Measurements from ENCODE around the gene CRISPLD2. TPM values are rescaled to one million over a fixed set of nuclear protein-coding genes. Genes with fewer than 3 reads are reported as not detected.
"Not testable (repeated sequence)": the region's sequence is repeated elsewhere in the genome, so short reads cannot be mapped to it uniquely, and the experiment has no call there.

The CRISPLD2 gene
- total RNA-seq, 3 donors from 2014 or later = 94.7 to 386 (median 216) TPM

DNA sequence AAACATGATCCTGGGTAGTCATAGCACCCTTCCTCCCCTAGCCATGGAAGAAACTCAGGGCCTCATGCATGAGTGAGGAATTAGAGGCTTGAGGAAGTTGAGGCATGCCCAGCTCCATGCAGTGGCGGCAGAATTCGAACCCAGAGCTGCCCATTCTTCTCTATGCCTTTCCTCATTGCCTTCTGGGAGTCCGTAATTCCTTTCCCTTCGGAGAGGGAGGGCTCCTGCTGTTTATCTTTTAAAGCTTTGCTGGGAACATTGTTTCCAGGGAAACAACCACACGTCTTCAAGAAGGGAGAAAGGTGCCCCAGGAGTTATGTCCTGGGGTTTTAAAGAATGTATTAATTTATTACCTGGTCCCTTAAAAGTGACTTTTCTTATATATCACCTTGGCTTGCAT lies 8.5 kb downstream of the CRISPLD2 start:
- TF ChIP-seq, protein P1, sequence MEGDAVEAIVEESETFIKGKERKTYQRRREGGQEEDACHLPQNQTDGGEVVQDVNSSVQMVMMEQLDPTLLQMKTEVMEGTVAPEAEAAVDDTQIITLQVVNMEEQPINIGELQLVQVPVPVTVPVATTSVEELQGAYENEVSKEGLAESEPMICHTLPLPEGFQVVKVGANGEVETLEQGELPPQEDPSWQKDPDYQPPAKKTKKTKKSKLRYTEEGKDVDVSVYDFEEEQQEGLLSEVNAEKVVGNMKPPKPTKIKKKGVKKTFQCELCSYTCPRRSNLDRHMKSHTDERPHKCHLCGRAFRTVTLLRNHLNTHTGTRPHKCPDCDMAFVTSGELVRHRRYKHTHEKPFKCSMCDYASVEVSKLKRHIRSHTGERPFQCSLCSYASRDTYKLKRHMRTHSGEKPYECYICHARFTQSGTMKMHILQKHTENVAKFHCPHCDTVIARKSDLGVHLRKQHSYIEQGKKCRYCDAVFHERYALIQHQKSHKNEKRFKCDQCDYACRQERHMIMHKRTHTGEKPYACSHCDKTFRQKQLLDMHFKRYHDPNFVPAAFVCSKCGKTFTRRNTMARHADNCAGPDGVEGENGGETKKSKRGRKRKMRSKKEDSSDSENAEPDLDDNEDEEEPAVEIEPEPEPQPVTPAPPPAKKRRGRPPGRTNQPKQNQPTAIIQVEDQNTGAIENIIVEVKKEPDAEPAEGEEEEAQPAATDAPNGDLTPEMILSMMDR (IDR thresholded peaks at IDR 0.05) = no peak
- no peak for TF ChIP-seq POLR2AphosphoS5 (IDR thresholded peaks at IDR 0.05)
- no peak for TF ChIP-seq POLR2A (IDR thresholded peaks at IDR 0.05)
- H3K4me3 ChIP-seq = peak overlapping the region in 1 of 3 donors; percentile 15
- H3K4me1 ChIP-seq = peaks cover 0 to 14% of the 10 kb centered on the region in 2 donors
- no peaks in the 10 kb centered on the region for H3K9me3 ChIP-seq
- H3K36me3 ChIP-seq = no peaks in the 10 kb centered on the region
- no peaks in the 10 kb centered on the region for H3K27me3 ChIP-seq
- peak overlapping the region; percentile 42 to 45 for H3K27ac ChIP-seq
- no peak for DNase-seq (ENCODE audit: low spot score in 2 of 2)
- intact Hi-C loops (cut with DNase I; ENCODE audit: low total_unique reads) = no loop called here

DNA sequence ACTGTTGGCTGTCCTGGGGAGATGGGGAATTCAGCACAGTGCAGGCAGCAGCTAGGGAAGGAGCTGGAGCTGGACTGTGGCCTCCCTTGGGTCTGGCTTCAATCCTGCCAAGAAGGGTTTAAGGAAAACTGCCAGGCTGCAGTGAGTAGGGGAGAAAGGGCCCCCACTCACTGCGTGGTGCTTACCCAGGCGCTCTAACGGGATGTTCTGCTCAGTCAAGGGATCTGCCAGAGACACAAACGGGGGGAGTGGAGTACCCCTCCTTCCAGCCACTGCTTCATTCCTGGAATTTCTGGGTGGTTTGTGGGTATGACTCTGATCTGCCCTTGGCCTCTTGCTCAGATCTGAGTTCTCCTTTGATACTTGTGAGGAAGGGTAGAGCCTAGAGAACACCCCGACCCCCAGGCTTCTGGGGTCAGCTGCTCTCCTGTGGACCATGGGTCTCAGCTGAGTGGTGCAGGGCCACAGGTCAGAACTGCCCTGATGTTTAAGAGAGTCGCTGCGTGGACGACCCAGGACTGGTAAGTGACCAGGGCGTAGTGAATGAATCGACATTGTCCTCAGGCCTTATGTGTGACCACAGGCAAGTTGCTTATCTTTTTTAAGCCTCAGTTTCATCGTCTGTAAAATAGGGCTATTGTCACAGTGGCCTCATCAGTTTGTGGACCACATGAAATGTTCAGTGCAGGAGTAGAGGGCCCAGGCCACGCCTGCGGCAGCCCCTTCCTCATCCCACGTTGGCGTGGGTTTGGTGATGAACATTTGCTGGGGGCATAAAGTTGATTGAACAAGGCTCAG lies 9.6 kb downstream of the CRISPLD2 start:
- peak overlapping the region; percentile 1 to 66 for H3K27ac ChIP-seq
- intact Hi-C loops (cut with DNase I; ENCODE audit: low total_unique reads) = no loop called here
- H3K4me1 ChIP-seq = peaks cover 0 to 16% of the 10 kb centered on the region in 2 donors
- DNase-seq (ENCODE audit: low spot score in 2 of 2) = no peak
- TF ChIP-seq, protein P1 (IDR thresholded peaks at IDR 0.05) = no peak
- TF ChIP-seq POLR2AphosphoS5 (IDR thresholded peaks at IDR 0.05) = peak; percentile 27 to 73 (median 30)
- no peaks in the 10 kb centered on the region for H3K9me3 ChIP-seq
- no peaks in the 10 kb centered on the region for H3K36me3 ChIP-seq
- H3K4me3 ChIP-seq = peak overlapping the region in 1 of 3 donors; percentile 27
- no peaks in the 10 kb centered on the region for H3K27me3 ChIP-seq

DNA sequence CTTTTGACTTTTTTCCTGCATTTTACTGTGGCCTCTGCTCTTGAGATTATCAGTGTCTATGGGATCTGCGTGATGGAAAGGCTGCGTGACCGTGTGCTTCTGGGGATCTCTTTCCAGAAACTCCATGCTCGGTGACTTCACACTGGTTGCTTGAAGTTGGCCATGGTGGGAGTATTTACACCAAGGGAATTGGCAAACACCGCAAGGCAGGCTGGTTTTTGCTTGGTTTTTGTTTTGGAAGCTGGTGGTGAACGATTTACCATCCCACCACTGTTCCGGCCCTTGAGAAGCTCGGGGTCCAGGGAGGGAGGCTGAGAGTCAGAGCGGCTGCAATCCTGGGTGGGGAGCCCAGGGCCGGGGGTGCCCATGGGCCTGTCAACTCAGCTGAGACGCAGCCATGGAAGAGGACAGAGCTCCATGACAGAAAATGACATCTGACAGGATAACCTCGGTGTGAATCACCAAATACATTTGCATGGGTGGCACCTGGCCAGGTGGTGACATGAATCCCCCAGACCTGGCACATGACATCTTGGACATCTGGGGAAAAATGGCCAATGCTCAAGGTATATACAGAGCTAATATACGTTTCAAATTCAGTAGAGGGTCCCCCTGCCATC lies 11.1 kb downstream of the CRISPLD2 start:
- Histone ChIP-seq H3K27me3 (no peaks in the 10 kb centered on the region), H3K9me3 (no peaks in the 10 kb centered on the region), H3K27ac (peak overlapping the region in 1 of 2 donors; percentile 66), H3K36me3 (no peaks in the 10 kb centered on the region), H3K4me3 (no peak overlapping the region), H3K4me1 (peaks cover 8 to 23% of the 10 kb centered on the region in 2 donors)
- TF ChIP-seq, protein P1 (IDR thresholded peaks at IDR 0.05) = no peak
- TF ChIP-seq POLR2AphosphoS5 (IDR thresholded peaks at IDR 0.05) (no peak), POLR2A (IDR thresholded peaks at IDR 0.05) (no peak)
- no peak for DNase-seq (ENCODE audit: low spot score in 2 of 2)
- intact Hi-C loops (cut with DNase I; ENCODE audit: low total_unique reads) = no loop called here

DNA sequence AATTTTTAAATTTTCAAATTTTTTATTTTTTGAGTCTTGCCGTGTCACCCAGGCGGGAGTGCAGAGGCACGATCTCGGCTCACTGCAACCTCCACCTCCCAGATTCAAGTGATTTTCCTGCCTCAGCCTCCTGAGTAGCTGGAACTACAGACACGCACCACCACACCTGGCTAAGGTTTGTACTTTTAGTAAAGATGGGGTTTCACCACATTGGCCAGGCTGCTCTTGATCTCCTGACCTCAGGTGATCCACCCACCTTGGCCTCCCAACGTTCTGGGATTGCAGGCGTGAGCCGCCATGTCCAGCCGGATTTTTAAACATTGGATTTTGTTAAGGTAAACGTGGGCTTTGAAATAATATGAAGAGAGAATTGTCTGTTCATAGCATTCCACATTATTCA lies 11.9 kb downstream of the CRISPLD2 start:
- peak overlapping the region in 1 of 3 donors; percentile 15 for H3K4me3 ChIP-seq
- H3K36me3 ChIP-seq; H3K27me3 ChIP-seq; DNase-seq (ENCODE audit: low spot score in 2 of 2); H3K9me3 ChIP-seq; intact Hi-C loops (cut with DNase I; ENCODE audit: low total_unique reads): not testable (repeated sequence)
- peaks cover 8 to 27% of the 10 kb centered on the region in 2 donors for H3K4me1 ChIP-seq
- H3K27ac ChIP-seq = peak overlapping the region; percentile 71 to 94

DNA sequence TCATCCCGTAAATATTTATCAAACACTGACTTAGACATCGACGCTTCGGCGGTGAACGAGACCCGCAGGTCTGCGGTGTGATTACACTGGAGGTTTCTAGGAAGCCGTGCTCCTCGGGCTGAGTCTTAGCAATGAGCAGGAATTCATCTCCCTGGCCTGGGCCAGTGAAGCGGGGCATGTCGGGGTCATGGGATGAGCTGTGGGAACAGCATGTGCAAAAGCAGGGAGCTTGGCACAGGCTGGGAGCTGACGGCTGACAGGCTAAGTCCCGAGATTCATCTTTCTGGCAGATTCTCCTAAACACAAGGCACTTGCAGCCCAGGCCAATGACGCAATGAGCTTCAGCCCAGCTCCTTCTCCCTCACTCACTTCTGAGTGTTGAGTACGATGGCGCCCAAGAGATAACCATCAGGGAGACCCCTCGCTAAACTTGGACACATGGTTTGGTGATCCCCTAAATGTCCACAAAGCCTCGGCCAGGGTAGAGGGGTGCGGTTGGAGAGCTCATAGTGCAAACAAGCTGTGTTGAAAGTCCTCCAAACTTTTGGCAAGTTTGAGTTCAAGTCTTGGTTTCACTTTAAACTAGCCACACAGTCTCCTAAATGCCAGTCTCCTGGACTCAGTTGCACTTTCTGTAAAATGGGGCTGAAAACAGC lies 12.8 kb downstream of the CRISPLD2 start:
- Histone ChIP-seq H3K27ac (peak overlapping the region; percentile 71 to 94), H3K36me3 (no peaks in the 10 kb centered on the region), H3K4me1 (peaks cover 8 to 27% of the 10 kb centered on the region in 2 donors), H3K9me3 (no peaks in the 10 kb centered on the region), H3K27me3 (no peaks in the 10 kb centered on the region), H3K4me3 (peak overlapping the region in 1 of 3 donors; percentile 46)
- peak; percentile 65 to 81 for DNase-seq (ENCODE audit: low spot score in 2 of 2)
- TF ChIP-seq POLR2AphosphoS5 (IDR thresholded peaks at IDR 0.05) (peak; percentile 91 to 99 (median 97)), POLR2A (IDR thresholded peaks at IDR 0.05) (no peak)
- intact Hi-C loops (cut with DNase I; ENCODE audit: low total_unique reads) = no loop called here

DNA sequence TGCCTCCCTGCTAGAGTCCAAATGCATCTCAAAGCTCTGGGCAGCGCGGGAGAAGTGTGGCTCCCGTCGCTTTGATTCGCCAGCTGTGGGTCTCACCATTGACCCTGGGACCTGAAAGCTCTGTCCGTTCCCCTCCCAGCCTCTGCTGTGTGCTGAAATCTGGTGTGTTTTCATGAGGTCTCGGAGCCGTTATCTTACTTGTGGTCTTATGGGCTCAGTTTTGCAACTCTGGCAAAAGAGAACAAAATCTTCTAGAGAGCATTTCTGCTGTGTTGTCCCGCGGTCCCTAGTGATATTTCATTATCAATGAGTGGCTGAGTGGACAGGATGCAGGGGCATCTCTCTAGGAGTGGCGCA lies 13.3 kb downstream of the CRISPLD2 start:
- Histone ChIP-seq H3K36me3 (no peaks in the 10 kb centered on the region), H3K27ac (peak overlapping the region; percentile 71 to 94), H3K9me3 (no peaks in the 10 kb centered on the region), H3K27me3 (no peaks in the 10 kb centered on the region), H3K4me3 (peak overlapping the region in 1 of 3 donors; percentile 46), H3K4me1 (peaks cover 8 to 27% of the 10 kb centered on the region in 2 donors)
- TF ChIP-seq POLR2AphosphoS5 (IDR thresholded peaks at IDR 0.05) (no peak), POLR2A (IDR thresholded peaks at IDR 0.05) (no peak)
- TF ChIP-seq, protein P1 (IDR thresholded peaks at IDR 0.05) = no peak
- no peak for DNase-seq (ENCODE audit: low spot score in 2 of 2)
- intact Hi-C loops (cut with DNase I; ENCODE audit: low total_unique reads) = no loop called here
